ENCODE data around the gene PCLAF.

- TF ChIP-seq CTCF (IDR thresholded peaks at IDR 0.05; ENCODE audit: insufficient read depth, low read length, poor library complexity, severe bottlenecking) (no peak), EZH2phosphoT487 (conservative IDR thresholded peaks at IDR 0.05; ENCODE audit: low read length) (no peak)
Measured at GRCh38 chr15:64423970-64424369, 42.7 kb upstream of the PCLAF start.
